SKM-1 (cell line): Measurements from ENCODE around the gene PDHA2.
"Not testable (repeated sequence)": the region's sequence is repeated elsewhere in the genome, so short reads cannot be mapped to it uniquely, and the experiment has no call there.

Experiments used
- DNase-seq: peaks from one replicate; lab custom pipeline; 2025; ENCODE audit not compliant: unreplicated experiment; lab: John Stamatoyannopoulos, UW

PDHA2 gene

GRCh38 chr4:95839891-95840290 lies at the start of gene PDHA2:
PDHA2 (plus strand) TSS chr4:95840093; CDS start chr4:95840151, 58 bp downstream.
- no peak for DNase-seq

- no peak for DNase-seq
Observed at GRCh38 chr4:95798003-95798402, 41.9 kb upstream of the PDHA2 start.

- no peak for DNase-seq
Observed at GRCh38 chr4:95798727-95799126, 41.2 kb upstream of the PDHA2 start.

- DNase-seq: no peak
Observed at GRCh38 chr4:95821867-95822266, 18.0 kb upstream of the PDHA2 start.

- DNase-seq: no peak
Observed at GRCh38 chr4:95825546-95825945, 14.3 kb upstream of the PDHA2 start.

GRCh38 chr4:95830651-95831050 lies 9.2 kb upstream of the PDHA2 start:
- DNase-seq: no peak

- DNase-seq: no peak
Observed at GRCh38 chr4:95831166-95831565, 8.7 kb upstream of the PDHA2 start.

- DNase-seq: no peak
Observed at GRCh38 chr4:95833711-95834194, 6.1 kb upstream of the PDHA2 start.

GRCh38 chr4:95835672-95836071 lies 4.2 kb upstream of the PDHA2 start:
- DNase-seq: no peak

GRCh38 chr4:95838192-95838591 lies 1.7 kb upstream of the PDHA2 start:
- no peak for DNase-seq

GRCh38 chr4:95847908-95848460 lies 8.1 kb downstream of the PDHA2 start:
- DNase-seq: no peak

GRCh38 chr4:95850161-95850560 lies 10.3 kb downstream of the PDHA2 start:
- DNase-seq: no peak

- DNase-seq: no peak
Observed at GRCh38 chr4:95857761-95858160, 17.9 kb downstream of the PDHA2 start.

GRCh38 chr4:95867919-95868318 lies 28.0 kb downstream of the PDHA2 start:
- no peak for DNase-seq

GRCh38 chr4:95869414-95869813 lies 29.5 kb downstream of the PDHA2 start:
- not testable (repeated sequence) for DNase-seq

GRCh38 chr4:95869961-95870500 lies 30.1 kb downstream of the PDHA2 start:
- DNase-seq: no peak

GRCh38 chr4:95877636-95878035 lies 37.7 kb downstream of the PDHA2 start:
- DNase-seq: no peak

GRCh38 chr4:95887551-95887950 lies 47.7 kb downstream of the PDHA2 start:
- no peak for DNase-seq

GRCh38 chr4:95889662-95890061 lies 49.8 kb downstream of the PDHA2 start:
- DNase-seq: no peak
